Sigmoid colon (tissue), 4 donors: ENCODE data around the gene RABGAP1.

Experiments used
- CTCF ChIP-seq, 4 experiments: fragments of 450-650 bp in 3 of 4; fragments of 200-600 bp in 1 of 4; IDR thresholded peaks; one replicate each; pipeline ENCODE4 v1.5.1; 2016 to 2019; ENCODE audit warnings: antibody characterized with exemption in 4 of 4, mild to moderate bottlenecking in 3 of 4, moderate library complexity in 2 of 4
- EP300 ChIP-seq, 4 donors: sonication (generic); formaldehyde crosslinking; IDR thresholded peaks; one replicate each; pipeline ENCODE4 v1.6.1; 2017; ENCODE audit warnings: antibody characterized with exemption in 4 of 4

DNA sequence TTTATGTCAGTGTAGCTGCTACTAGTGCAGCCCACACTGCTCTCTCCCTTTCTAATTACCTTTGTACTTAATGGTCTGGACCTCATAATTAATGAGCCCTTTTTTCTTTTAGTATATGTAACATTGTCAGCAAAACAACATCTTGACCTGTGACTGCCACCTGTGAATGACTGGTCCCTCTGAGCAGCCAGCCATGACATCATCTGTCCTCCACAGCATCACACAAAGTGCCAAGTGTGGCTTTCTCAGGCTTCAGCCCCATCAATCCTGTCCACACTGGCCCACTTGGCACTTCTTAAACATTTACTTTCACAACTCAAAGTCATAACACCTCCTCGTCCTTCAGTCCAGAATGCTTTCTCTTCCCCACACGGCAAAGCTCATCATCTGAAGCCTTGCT is 197.3 kb downstream of the RABGAP1 start:
- TF ChIP-seq CTCF (IDR thresholded peaks at IDR 0.05) = no peak
- TF ChIP-seq EP300 (IDR thresholded peaks at IDR 0.05) = no peak
